Colonic mucosa (tissue), 4 donors: ENCODE measurements around the gene TSGA10IP. TPM values are rescaled to one million over a fixed set of nuclear protein-coding genes. Genes with fewer than 3 reads are reported as not detected.
A peak's percentile ranks its signal among the peaks of the same experiment; 100 is the strongest.

ENCODE experiments used
- DNase-seq: peaks from one replicate; pipeline ENCODE4 v3.0.0-alpha.2; 2020
- H3K27ac ChIP-seq: fragments of 200-600 bp; one replicate; pipeline ENCODE4 v1.8.0; 2021
- H3K27me3 ChIP-seq: fragments of 200-600 bp; one replicate; pipeline ENCODE4 v1.8.0; 2021
- H3K36me3 ChIP-seq: fragments of 200-600 bp; one replicate; pipeline ENCODE4 v1.8.0; 2021
- H3K4me1 ChIP-seq: fragments of 200-600 bp; one replicate; pipeline ENCODE4 v1.8.0; 2021; ENCODE audit warnings: mild to moderate bottlenecking
- H3K4me3 ChIP-seq: fragments of 200-600 bp; one replicate; pipeline ENCODE4 v1.8.0; 2021
- H3K9ac ChIP-seq, 2 donors: one replicate each; pipeline ENCODE4 v1.7.0; 2013; ENCODE audit warnings: control low read depth in 2 of 2, low read depth in 2 of 2, low read length in 2 of 2
- H3K9me3 ChIP-seq: fragments of 200-600 bp; one replicate; pipeline ENCODE4 v1.8.0; 2021
- intact Hi-C: fragments of 100-400 bp; cut with DNase I; formaldehyde crosslinking; loops from one replicate; pipeline ENCODE4 v1.14.1; 2022
- total RNA-seq, 2 donors: library from RNA; stranded (reverse); fragmentation: NEBNext Ultra II Directional in 1 of 2; extraction: Animal tissue kit (Norgen Biotek cat#: 25700) in 1 of 2; gene quantifications; one replicate each; pipeline ENCODE4 v1.2.1, GENCODE V29; 2021
- TF ChIP-seq, protein P1 (sequence below): fragments of 200-600 bp; IDR thresholded peaks from one replicate; pipeline ENCODE4 v1.8.0; 2022; ENCODE audit warnings: antibody characterized with exemption, mild to moderate bottlenecking
- donor health status: healthy.
- donor health status: DM: no; HTN: no; CAD: no.
- donor health status: DM: no; HTN: no; CAD: no.

TSGA10IP gene
- total RNA-seq, 2 donors from 2014 or later: not detected

DNA sequence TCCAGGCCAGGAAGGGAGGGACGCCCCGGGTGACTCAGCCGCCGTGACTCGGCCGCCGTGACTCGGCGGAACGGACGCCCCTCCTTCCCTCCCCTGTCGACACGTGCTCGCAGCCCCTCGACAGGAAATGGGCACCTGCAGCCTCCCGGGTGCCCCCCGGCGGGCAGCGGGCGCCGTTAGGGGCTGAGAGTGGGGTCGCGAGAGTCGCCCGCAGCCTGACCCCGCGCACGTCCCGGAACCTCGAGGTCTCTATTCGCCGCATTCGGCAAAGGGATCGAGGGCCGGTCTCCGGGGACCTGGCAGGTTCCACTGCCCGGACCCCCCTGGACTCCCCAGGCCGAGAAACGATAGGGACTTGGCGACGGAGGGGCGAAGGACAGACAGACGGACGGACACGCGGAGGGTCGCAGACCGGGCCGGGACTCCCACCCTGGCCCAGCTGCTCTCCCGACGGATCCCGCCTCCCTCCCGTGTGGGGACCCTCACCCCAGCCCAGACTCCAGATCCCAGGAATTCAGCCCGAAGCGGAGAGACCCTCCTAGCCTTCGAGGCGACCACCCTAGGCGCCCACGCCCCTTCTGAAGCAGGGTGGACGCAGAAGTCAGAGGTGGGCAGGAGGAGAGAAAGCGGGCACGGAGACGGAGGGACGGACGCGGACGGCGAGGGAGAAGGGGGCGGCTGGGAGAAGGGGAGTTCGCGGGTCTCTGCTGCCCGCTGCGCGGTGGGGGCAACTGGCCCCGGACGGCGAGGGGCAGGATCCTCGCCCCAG lies 45.7 kb upstream of the TSGA10IP start:
- Histone ChIP-seq H3K4me3 (peak overlapping the region; percentile 53), H3K27ac (peak overlapping the region; percentile 34), H3K27me3 (no peaks in the 10 kb centered on the region), H3K9me3 (no peaks in the 10 kb centered on the region), H3K9ac (peak overlapping the region; percentile 51), H3K36me3 (no peaks in the 10 kb centered on the region), H3K4me1 (peaks cover 9% of the 10 kb centered on the region)
- intact Hi-C loops: no loop called here
- peak; percentile 57 for DNase-seq
- TF ChIP-seq, protein P1, sequence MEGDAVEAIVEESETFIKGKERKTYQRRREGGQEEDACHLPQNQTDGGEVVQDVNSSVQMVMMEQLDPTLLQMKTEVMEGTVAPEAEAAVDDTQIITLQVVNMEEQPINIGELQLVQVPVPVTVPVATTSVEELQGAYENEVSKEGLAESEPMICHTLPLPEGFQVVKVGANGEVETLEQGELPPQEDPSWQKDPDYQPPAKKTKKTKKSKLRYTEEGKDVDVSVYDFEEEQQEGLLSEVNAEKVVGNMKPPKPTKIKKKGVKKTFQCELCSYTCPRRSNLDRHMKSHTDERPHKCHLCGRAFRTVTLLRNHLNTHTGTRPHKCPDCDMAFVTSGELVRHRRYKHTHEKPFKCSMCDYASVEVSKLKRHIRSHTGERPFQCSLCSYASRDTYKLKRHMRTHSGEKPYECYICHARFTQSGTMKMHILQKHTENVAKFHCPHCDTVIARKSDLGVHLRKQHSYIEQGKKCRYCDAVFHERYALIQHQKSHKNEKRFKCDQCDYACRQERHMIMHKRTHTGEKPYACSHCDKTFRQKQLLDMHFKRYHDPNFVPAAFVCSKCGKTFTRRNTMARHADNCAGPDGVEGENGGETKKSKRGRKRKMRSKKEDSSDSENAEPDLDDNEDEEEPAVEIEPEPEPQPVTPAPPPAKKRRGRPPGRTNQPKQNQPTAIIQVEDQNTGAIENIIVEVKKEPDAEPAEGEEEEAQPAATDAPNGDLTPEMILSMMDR: no peak

- Histone ChIP-seq H3K9ac (peak within 1 kb of the TSS; percentile 51), H3K4me1 (peaks cover 9% of the 10 kb centered on the region), H3K9me3 (no peaks in the 10 kb centered on the region), H3K4me3 (peak within 1 kb of the TSS; percentile 53), H3K36me3 (no peaks in the 10 kb centered on the region), H3K27ac (peak within 1 kb of the TSS; percentile 34), H3K27me3 (no peaks in the 10 kb centered on the region)
- TF ChIP-seq, protein P1: no peak
- intact Hi-C loops: no loop called here
- peak; percentile 96 for DNase-seq
These were observed 45.0 kb upstream of the TSGA10IP start, which contains the start of gene FOSL1 for GRCh38 chr11:65900125-65900898. FOSL1 (minus strand) TSS chr11:65900388; CDS start chr11:65900339, 49 bp downstream.

- peak overlapping the region; percentile 32 for H3K27ac ChIP-seq
- peak overlapping the region; percentile 53 for H3K4me3 ChIP-seq
- H3K9ac ChIP-seq: no peak overlapping the region
- intact Hi-C loops: no loop called here
- TF ChIP-seq, protein P1: no peak
- no peak for DNase-seq
- H3K9me3 ChIP-seq: no peaks in the 10 kb centered on the region
- H3K4me1 ChIP-seq: peaks cover 9% of the 10 kb centered on the region
- H3K36me3 ChIP-seq: no peaks in the 10 kb centered on the region
- H3K27me3 ChIP-seq: no peaks in the 10 kb centered on the region
These were observed 44.4 kb upstream of the TSGA10IP start for GRCh38 chr11:65900899-65901180.

DNA sequence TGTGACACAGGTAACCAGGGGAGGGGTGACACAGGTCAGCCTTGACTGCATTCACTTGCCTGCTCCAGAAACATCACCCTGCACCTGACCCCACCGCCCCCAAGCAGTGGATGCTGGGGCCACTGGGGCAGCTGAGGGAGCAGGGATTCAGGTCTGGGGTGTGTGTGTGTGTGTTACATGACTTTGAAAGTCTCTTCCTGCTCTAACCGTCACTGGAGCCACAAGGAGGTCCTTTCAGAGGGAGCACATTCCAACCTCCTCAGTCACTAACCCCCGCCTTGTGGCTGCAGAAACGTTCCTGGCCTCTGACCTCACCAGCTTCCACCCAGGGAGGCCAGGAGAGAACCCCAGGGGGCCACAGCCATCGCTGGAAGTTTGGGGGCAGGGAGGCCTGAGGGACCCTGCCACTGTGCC lies 42.2 kb upstream of the TSGA10IP start:
- Histone ChIP-seq H3K9me3 (no peaks in the 10 kb centered on the region), H3K4me3 (no peak overlapping the region), H3K36me3 (no peaks in the 10 kb centered on the region), H3K4me1 (peaks cover 9% of the 10 kb centered on the region), H3K9ac (no peak overlapping the region), H3K27ac (no peak overlapping the region), H3K27me3 (no peaks in the 10 kb centered on the region)
- no peak for DNase-seq
- TF ChIP-seq, protein P1: no peak
- intact Hi-C loops: no loop called here

GRCh38 chr11:65903715-65904114 lies 41.6 kb upstream of the TSGA10IP start:
- no peaks in the 10 kb centered on the region for H3K9me3 ChIP-seq
- H3K36me3 ChIP-seq: no peaks in the 10 kb centered on the region
- no peak overlapping the region for H3K27ac ChIP-seq
- no peak overlapping the region for H3K4me3 ChIP-seq
- H3K4me1 ChIP-seq: peaks cover 9% of the 10 kb centered on the region
- TF ChIP-seq, protein P1: no peak
- intact Hi-C loops: no loop called here
- no peak for DNase-seq
- H3K27me3 ChIP-seq: no peaks in the 10 kb centered on the region
- no peak overlapping the region for H3K9ac ChIP-seq
